Stimulated activated CD4-positive, alpha-beta T cell treated with anti-CD3 and anti-CD28 coated beads, Interleukin-2, amount 100 ng/mL, for 4 hours (primary cell): ENCODE data around the gene CPS1.

ENCODE experiments used
- DNase-seq: peaks from one replicate; pipeline ENCODE4 v3.0.0-alpha.2; 2020; ENCODE audit warnings: low read depth

The CPS1 gene

GRCh38 chr2:210546424-210547208, 9.8 kb upstream of the CPS1 start:
- no peak for DNase-seq

DNA sequence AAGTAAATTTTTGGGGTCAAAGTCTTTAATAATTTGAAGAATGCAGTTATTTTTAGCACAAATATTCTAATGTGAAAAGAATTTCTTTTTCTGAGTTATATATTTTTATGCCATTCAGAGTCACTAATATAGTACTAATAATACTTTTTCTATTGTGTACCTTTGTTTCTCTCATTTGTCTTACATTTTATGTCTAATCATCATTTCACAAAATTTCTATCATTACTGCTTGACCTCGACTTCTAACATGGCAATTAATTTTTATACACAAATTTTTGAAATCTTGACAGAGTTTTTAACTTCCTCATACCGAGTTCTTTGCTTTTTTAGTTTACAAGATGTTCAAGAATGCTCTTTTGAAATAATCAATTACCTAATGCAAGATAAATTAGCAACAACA, 8.4 kb upstream of the CPS1 start:
- DNase-seq = no peak

DNA sequence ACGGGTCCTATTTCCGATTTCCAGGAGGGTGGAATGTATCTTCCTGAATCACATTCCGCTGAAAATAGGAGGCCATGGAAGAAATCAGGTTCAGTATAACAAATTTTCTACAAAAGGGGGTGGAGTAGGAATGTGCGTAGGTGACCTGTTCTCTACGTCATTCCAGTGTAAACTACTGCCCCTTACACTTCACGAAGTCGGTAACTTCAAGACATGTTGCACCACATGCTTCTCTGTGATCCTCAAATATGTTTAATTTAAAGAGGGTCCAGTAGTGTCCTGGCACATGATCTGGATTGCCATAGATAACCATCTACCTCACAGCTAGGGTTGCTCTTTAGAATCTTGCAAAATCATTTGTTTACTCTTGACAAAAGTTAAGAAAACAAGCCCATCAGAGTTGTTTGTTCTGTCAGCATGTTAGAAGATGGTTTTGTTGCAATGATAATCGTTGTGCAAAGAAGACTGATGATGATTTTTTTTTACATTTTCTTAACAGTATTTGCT, 7.5 kb upstream of the CPS1 start:
- no peak for DNase-seq

- DNase-seq = no peak
These were observed 5.4 kb upstream of the CPS1 start for GRCh38 chr2:210551001-210551400.

- DNase-seq = no peak
These were observed 3.0 kb upstream of the CPS1 start for GRCh38 chr2:210553373-210553772.

- DNase-seq = no peak
These were observed 844 bp upstream of the CPS1 start for GRCh38 chr2:210555555-210555954.

DNA sequence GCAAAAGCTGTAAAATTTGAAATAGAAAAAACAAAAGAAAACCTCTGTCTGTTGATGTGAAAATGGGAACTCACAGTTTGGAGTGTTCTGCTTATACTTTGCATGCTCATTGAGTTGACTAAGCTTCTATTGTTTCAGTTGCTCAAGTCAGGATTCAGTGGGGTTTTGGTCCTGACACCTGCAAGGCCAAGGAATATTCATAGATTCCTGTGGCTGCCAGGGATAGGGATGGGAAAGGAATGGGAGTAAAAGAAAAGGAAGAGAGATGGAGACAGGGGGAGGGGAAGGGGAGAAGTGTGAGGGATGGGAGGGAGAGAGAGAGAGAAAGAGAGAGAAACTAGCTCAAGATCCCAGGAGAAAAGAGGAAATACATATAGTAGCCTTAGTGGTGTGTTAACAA, 1.3 kb downstream of the CPS1 start:
- no peak for DNase-seq

DNA sequence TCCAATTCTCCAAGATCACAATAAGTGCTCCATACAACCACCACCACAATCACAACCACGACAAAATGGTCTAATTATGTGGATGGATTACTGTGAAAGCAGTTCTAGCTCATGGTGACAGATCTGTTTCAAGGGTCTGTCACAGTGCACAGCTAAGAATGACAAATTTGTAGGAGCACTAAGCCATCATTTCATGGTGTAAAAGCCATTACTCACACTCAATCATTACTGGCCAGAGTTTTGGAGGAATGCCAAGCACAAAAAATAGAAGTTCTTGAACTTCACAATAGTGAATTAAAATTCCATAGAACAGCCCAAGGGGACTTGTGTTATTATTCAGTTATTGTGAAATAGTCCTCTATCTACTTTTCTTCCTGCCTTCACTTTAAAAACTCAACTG, 2.3 kb downstream of the CPS1 start:
- no peak for DNase-seq

GRCh38 chr2:210559182-210559581, 2.8 kb downstream of the CPS1 start:
- no peak for DNase-seq

DNA sequence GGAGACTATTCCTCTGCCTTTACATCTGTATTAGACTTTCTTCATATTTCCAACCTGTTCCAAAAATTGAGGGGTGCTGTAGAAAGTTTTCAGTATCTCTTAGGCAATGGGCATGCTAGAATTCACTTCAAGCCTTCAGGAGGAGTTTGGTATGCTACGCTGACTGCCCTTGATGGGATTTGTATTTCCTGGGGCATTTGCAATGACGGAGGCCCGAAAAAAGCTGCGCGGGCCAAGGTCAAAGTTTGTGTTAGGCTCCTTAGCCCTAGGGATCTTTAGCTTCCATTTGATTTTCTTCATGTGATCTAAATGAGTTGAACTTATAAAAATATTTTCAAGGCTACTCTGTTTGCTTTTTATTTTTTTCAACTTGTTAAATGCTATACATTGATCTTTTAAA, 5.1 kb downstream of the CPS1 start:
- no peak for DNase-seq

DNA sequence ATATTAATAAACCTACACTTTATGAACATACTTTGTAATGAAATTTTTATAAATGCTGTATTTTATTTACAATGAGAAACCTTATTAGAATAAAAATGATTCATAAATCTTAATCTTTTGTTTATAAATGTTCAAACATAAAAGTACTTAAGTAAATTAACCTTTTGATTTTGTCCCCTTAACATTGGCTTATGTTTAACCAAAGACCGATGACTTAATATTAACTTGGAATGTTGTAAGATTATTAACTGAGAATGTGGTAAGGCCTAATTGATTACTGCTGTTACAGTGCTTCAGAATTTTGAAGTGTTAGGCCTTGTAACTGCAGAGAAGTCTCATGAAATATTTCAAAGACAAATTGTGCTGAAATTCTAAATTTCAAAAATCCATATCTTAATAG, 5.7 kb downstream of the CPS1 start:
- DNase-seq = no peak

DNA sequence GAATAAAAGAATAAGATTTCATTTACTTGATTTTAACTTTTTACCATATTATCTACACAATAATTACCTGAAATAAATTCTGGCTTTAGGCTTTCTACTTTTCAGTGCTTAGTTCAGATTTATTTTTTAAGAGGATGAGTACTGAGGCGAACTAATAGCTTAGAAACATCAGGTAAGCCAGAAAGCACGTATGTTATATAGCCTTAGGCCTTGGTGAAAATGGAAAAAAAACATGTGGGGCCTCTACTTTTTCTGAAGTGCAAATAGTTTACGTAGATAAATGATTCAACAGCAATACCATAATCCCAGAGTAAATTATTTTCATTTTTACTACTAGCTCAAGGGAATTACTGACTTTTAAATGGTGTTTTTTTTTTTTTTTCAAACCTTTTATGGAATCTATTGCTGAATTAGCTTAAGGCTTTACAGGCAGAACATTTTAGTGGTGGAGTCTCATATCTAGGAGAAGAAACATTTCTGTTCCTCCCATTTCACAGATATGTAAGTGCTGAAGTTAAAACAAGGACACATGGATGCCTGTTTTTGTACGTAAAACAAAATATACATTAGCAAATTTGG, 6.2 kb downstream of the CPS1 start:
- DNase-seq = no peak

DNA sequence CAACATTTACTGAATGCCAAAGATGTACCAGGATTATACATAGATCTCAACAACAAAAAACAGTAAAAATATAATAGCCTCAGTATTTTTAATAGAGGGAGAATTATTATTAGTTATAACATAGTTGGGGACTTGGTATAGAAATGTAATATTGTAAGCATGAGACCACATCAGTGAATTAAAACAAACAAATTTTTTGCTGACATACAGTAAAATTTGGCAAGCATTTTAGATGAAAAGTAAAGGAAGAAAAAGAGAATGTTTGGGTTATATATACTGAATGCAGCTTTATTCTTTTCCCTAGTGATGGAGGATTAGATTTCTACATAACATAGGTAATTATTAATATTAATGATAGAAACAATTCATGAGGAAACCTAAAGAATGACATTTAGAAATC, 10.9 kb downstream of the CPS1 start:
- DNase-seq = no peak

- no peak for DNase-seq
These were observed 11.7 kb downstream of the CPS1 start for GRCh38 chr2:210568108-210568507.

- DNase-seq = no peak
These were observed 21.1 kb downstream of the CPS1 start for GRCh38 chr2:210577263-210578071.

GRCh38 chr2:210584834-210585233, 28.4 kb downstream of the CPS1 start:
- no peak for DNase-seq

DNA sequence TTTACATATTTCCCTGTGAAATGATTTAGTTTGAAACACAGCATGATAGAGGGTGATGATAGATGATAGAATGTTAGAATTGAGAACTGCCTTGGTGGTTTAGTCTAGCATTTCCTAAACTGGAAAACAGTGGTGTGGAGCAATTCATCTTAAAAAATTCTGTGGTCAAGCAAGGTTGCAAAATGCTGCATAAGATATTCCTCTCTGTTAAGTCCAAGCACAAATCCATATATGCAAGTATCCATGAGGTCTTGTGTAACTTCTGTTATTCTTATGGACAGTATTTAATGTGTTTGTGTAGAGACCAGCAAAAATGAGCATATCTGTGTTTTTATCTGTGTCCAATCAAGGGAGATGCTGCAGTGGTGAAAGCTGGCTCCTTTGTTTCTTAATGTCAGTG, 30.0 kb downstream of the CPS1 start:
- no peak for DNase-seq

GRCh38 chr2:210591663-210592062, 35.3 kb downstream of the CPS1 start:
- no peak for DNase-seq

- DNase-seq = no peak
These were observed 36.3 kb downstream of the CPS1 start for GRCh38 chr2:210592726-210593125.

GRCh38 chr2:210593166-210593565, 36.8 kb downstream of the CPS1 start:
- no peak for DNase-seq

DNA sequence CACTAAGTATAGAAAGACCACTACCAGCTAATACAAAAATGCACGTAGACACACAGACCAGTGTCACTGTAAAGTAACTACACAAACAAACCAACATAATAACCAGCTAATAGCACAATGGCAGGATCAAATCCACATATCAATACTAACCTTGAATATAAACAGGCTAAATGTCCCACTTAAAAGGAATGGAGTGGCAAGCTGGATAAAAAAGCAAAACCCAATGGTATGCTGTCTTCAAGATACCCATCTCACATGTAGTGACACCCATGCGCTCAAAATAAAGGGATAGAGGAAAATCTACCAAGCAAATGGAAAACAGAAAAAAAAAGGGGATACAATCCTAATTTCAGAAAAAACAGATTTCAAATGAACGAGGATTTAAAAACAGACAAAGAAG, 41.8 kb downstream of the CPS1 start:
- DNase-seq = no peak

- DNase-seq = no peak
These were observed 43.1 kb downstream of the CPS1 start for GRCh38 chr2:210599476-210599875.

DNA sequence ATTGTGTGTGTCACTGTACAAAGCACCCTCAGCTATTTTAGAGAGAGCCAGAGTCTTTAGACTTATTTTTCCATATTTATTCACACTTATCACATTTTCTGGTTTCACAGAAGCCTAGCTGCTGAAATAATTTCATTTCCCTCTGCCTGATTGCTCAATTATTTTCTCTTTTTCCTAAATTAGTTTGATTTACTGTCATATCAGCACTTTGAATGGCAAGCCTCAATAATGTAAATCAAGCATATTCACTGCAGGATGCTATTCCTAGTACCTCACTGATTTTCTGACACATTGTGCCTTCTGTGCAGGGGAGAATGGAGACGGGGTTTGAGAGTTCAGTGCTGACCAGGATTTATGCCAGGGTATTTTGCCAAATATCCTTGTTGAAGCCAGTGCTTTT, 48.3 kb downstream of the CPS1 start:
- no peak for DNase-seq
